HCEC 1CT (cell line): ENCODE results near the gene ZNF226.
"Not testable (repeated sequence)": the region's sequence is repeated elsewhere in the genome, so short reads cannot be mapped to it uniquely, and the experiment has no call there.

Experiments used
- DNase-seq: peaks from one replicate; pipeline ENCODE4 v3.0.0-alpha.2; 2017

The ZNF226 gene

GRCh38 chr19:44212866-44213346 lies 48.0 kb downstream of the ZNF226 start:
- DNase-seq = peak; percentile 42

GRCh38 chr19:44219926-44220325 lies 55.0 kb downstream of the ZNF226 start:
- DNase-seq = not testable (repeated sequence)

- not testable (repeated sequence) for DNase-seq
Observed at GRCh38 chr19:44220761-44221160, 55.9 kb downstream of the ZNF226 start.

- not testable (repeated sequence) for DNase-seq
Observed at GRCh38 chr19:44221291-44221690, 56.4 kb downstream of the ZNF226 start.
